ENCODE measurements around the gene PLCG2.
"Not testable (repeated sequence)": the region's sequence is repeated elsewhere in the genome, so short reads cannot be mapped to it uniquely, and the experiment has no call there.

PLCG2 gene

GRCh38 chr16:81792828-81793227 lies 13.7 kb downstream of the PLCG2 start:
- no peak for DNase-seq

DNA sequence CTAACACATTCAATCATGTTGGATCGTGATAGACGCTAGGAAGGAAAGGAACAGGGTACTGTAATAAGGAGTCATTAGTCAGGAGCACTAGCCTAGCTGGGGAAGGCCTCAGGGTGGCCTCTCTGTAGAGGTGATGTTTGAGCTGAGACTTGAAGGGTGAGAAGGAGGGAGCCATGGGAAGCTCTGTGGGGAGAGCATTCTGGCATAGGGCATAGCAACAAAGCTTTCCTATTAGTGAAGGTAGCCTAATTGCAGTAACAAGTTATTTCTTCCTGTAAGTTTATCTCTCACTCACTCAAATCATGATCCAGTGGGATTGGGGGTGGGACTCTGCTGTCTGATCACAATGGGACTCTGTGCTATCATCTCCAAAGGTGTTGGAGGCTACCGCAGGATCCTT lies 16.1 kb downstream of the PLCG2 start:
- no peak for DNase-seq

GRCh38 chr16:81796035-81796434 lies 16.9 kb downstream of the PLCG2 start:
- DNase-seq: no peak

GRCh38 chr16:81796583-81797346 lies 17.7 kb downstream of the PLCG2 start:
- no peak for DNase-seq

- DNase-seq: no peak
Observed at GRCh38 chr16:81797443-81797842, 18.4 kb downstream of the PLCG2 start.

DNA sequence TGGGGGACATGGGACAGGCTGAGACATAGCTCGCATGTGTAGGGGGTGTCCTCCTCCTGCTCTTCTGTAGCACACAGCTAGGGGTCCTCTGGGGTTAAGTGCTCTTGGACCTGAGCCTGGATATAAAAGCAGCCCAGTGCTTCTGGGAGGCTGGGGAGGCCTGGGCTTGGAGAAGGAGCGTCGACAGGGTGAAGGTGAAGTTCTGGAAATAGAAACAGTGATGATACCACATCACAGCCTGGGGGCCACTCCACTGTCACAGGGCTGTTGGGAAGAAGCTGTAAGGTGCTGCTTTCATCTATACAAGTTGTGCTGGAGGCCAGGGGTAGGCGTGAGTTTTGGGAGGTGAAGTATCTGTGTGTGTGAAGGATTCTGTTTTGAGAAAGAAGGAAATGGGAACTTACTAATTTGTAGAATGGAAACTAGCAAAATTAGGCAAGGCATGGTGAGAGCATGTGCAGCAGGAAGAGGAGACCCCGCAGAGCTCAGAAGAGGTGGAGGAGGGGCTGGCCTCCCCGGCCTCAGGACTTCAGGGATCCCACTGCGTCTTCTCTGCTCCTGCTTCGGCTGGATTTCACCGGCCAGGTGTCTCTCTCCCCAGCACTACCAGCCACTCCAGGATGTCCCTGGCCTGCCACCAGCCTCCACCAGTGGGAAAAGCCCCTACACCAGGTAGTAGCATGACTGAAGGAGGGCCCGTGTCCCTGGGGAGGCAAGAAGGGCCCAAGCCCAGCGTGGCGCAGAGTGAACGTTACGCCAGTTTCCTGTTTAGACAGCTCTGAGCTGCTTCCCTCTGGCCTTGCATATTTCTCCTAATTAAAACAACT lies 19.4 kb downstream of the PLCG2 start:
- DNase-seq: no peak

DNA sequence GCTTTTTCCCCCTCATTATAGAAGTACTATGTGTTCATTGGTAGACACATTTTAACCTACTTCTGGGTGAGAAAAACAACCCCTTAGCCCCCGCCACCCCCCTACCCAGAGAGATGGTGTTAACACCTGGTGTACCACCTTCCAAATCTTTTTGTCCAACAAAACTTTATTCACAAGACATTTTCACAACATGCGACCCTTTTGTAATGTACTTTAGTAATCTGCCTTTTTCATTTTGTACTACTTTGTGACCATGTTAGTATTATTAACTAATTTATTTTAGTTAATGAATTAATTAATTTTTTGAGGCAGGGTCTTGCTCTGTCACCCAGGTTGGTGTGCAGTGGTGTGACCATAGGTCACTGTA lies 20.0 kb downstream of the PLCG2 start:
- no peak for DNase-seq

DNA sequence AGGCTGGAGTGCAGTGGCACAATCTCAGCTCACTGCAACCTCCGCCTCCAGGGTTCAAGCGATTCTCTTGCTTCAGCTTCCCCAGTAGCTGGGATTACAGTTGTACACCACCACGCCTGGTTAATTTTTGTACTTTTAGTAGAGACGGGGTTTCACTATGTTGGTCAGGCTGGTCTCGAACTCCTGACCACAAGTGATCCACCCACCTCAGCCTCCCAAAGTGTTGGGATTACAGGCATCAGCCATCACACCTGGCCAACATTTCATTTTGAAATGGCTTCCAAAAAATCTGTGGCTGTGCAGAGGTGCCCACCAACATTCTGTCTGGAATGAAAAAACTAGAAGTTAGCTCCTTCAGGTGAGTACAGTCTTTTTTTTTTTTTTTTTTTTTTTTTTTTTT lies 22.6 kb downstream of the PLCG2 start:
- not testable (repeated sequence) for DNase-seq

DNA sequence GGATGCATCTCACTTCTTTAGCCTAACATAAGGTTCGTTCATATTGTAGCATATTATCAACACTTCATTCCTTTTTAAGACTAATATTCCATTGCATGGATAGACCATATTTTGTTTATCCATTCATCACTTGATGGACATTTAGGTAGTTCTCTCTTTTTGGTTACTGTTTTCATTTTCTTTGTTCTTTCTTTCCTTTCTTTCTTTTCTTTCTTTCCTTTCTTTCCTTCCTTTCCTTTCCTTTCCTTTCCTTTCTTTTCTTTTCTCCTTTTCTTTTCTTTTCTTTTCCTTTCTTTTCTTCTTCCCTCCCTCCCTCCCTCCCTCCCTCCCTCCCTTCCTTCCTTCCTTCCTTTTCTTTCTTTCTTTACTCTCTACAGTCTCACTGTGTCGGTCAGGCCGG lies 24.2 kb downstream of the PLCG2 start:
- no peak for DNase-seq

DNA sequence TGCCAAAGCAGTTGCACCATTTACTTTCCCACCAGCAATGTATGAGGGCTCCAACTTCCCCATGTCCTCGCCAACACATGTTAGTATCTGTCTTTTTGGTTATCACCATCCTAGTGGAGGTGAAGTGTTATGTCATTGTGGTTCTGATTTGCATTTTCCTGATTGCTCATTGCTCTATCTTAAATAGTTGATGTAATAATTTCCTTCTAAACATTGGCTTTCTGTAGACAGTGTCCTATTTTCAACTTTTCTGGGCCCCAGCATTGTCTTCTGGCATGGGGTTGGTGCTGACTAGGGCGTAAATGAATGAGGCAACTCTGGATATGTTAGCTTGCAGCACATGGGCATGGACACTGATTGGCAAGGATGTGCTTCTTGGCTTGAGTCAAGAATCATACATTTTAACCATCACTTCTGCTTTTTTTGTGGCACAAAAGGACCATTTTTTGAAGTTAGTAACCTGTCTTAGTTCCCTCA lies 25.1 kb downstream of the PLCG2 start:
- no peak for DNase-seq

GRCh38 chr16:81806696-81807095 lies 27.6 kb downstream of the PLCG2 start:
- no peak for DNase-seq

DNA sequence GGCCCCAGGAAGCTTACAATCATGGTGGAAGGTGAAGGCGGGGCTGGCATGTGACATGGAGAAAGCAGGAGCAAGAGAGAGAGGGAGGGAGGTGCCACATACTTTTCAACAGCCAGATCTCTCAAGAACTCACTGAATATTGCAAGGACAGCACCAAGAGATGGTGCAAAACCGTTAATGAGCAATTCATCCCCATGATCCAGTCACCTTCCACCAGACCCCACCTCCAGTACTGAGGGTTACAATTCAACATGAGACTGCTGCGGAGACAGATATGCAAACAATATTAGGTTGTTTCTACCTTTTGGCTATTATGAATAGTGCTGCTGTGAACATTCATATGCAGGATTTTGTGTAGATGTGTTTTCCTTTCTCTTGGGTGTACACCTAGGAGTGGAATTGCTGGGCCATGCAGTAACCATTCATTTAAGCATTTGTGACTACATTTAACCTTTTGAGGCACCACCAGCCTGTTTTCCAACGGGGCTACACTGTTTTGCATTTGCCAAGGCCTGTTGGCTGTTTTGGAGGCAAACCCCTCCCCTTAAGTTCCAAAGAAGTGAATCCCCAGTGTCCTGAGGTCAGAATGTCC lies 28.8 kb downstream of the PLCG2 start:
- DNase-seq: no peak

GRCh38 chr16:81808933-81809480 lies 29.9 kb downstream of the PLCG2 start:
- DNase-seq: no peak

GRCh38 chr16:81809567-81809966 lies 30.5 kb downstream of the PLCG2 start:
- no peak for DNase-seq

- DNase-seq: no peak
Observed at GRCh38 chr16:81810361-81810760, 31.3 kb downstream of the PLCG2 start.

GRCh38 chr16:81810894-81811538 lies 31.9 kb downstream of the PLCG2 start:
- DNase-seq: no peak

DNA sequence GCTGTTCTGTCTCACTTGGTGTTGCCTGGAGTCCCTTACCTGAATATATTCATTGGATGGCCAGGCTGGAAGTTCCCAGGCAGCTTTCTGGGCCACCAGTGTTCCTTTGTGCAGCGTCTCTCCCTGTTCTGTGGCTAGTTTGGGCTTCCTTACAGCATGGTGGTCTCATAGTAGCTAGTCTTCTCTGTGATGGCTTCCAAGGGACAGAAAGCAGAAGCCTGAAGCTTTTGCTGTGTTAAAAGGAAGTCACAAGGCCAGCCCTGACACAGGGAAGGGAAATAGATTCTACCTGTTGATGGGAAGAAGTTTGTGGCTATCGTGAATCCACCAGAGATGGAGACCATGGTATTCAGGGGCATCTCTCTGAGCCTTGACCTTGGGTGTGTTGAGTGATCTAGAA lies 34.6 kb downstream of the PLCG2 start:
- DNase-seq: no peak

- DNase-seq: no peak
Observed at GRCh38 chr16:81814751-81815428, 35.8 kb downstream of the PLCG2 start.

- DNase-seq: no peak
Observed at GRCh38 chr16:81815429-81815766, 36.3 kb downstream of the PLCG2 start.

- DNase-seq: no peak
Observed at GRCh38 chr16:81816351-81816750, 37.3 kb downstream of the PLCG2 start.

DNA sequence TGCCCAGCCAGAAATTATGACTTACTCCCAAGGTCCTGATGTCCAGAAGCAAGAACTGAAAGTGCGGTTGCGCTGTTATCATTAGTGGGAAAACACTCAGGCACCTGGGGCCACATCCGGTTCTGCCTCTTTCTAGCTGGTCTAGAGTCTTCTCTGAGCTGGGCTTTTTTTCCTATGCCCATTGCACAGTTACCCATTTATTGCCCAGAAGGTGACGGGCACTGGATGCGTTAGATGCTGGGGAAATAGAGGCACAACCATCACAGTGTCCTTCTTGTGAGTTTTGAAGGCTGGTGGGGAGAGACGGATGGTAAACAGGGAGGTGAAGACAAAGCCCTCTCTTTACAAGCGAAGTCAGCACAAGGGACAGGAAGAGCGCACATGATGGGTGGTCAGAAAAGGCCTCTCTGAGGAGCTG lies 37.7 kb downstream of the PLCG2 start:
- DNase-seq: no peak

- DNase-seq: no peak
Observed at GRCh38 chr16:81817296-81817695, 38.2 kb downstream of the PLCG2 start.
